ENCODE results near the gene SYMPK.
A peak's percentile ranks its signal among the peaks of the same experiment; 100 is the strongest.

SYMPK gene

GRCh38 chr19:45781214-45782161 lies 81.5 kb downstream of the SYMPK start:
- peak; percentile 47 for DNase-seq (ENCODE audit: low spot score)

DNA sequence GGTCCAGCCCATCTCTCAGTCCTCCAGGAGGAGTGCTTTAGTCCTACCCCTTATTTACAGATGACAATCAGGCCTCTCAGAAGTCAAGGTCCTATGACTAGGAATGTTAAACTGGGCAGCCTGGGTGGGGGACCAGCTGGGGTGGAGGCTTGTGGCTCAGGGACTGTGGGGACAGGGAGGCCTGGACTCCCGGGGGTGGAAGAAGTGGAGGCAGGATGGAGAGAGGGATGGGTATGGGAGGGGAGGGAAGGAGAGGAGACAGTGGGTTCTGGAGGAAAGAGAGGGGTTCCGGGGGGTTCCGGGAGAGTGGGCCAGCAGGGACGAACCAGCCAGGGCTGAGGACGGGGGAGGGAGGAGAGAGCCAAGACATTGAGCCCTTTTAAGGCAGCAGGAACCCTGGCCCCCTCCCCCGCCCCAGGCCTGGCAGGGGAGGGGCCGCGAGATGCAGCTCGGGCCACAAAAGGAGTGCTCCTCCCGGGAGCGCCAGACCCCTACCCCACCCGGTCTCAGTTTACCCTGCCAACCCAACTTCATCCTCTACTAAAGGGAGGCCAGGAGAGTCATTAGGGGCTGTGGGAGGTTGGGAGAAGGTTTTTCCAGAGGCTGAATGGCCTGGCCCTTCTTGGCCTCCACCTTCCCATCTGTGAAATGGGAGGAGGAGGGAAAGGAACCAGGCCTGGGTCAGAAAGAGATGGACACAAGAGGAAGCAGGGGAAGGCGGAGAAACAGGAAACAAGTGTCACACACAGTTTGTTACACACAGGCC lies 82.3 kb downstream of the SYMPK start:
- no peak for DNase-seq (ENCODE audit: low spot score)

DNA sequence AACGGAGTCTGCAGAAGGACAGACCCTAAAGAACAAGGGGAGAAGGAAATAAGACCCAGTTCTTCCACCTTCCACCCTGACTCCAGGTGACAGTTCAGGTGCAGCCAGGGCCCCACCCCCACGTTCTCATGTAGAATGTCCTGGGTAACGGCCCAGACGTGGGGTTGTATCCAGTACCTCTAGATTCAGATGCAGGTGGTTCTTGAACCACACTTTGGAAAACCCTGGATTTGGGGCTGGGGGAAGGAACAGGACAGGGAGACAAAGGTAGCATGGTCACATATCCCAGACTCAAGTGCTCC lies 82.8 kb downstream of the SYMPK start:
- DNase-seq (ENCODE audit: low spot score), result no peak

GRCh38 chr19:45779231-45780145 lies 83.5 kb downstream of the SYMPK start:
- peak; percentile 78 for DNase-seq (ENCODE audit: low spot score)

GRCh38 chr19:45778010-45778661 lies 84.8 kb downstream of the SYMPK start:
- DNase-seq (ENCODE audit: low spot score), result no peak

GRCh38 chr19:45777395-45777961 lies 85.5 kb downstream of the SYMPK start:
- no peak for DNase-seq (ENCODE audit: low spot score)

GRCh38 chr19:45774765-45775164 lies 88.2 kb downstream of the SYMPK start:
- DNase-seq (ENCODE audit: low spot score), result peak; percentile 45

GRCh38 chr19:45773384-45773783 lies 89.6 kb downstream of the SYMPK start:
- DNase-seq (ENCODE audit: low spot score), result no peak

- DNase-seq (ENCODE audit: low spot score), result no peak
Observed at GRCh38 chr19:45772912-45773311, 90.0 kb downstream of the SYMPK start.

DNA sequence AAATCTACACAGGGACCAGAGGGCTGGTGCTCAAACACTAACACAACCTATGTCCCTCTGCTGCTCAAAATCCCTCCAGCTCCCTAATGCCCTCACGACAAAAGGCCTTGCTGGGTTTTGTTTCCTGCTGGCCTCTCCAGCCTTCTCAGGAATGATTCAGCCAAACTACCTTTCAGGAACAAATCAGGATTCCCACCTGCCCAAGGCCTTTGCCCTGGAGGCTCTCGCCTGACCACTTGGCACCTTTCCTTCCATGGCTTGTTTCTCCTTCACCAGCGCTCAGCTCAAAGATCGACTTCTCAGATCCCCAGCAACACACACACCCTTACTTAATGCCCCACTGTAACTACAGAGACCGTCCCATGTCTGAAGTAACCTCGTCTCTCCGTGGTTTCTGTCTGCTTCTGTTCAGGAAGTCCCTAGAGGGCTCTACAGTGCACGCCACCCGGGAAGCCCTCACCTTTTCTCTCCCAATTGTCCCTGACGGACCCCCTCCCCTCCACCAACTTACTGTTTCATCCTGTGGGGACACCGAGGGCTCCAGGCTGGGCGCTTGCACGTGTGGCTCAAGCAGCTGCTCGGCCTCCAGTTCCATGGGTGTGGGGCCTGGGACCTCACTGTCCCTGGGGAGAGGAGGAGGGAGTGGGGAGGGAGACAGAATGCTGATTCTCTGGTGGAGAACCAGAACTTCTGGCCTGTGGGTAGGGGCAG lies 90.7 kb downstream of the SYMPK start:
- DNase-seq (ENCODE audit: low spot score), result peak; percentile 38

GRCh38 chr19:45771311-45771933 lies 91.5 kb downstream of the SYMPK start:
- no peak for DNase-seq (ENCODE audit: low spot score)

- DNase-seq (ENCODE audit: low spot score), result peak; percentile 98
Observed at GRCh38 chr19:45770192-45771101, 92.5 kb downstream of the SYMPK start.

- DNase-seq (ENCODE audit: low spot score), result peak; percentile 48
Observed at GRCh38 chr19:45769821-45770191, 93.1 kb downstream of the SYMPK start.

DNA sequence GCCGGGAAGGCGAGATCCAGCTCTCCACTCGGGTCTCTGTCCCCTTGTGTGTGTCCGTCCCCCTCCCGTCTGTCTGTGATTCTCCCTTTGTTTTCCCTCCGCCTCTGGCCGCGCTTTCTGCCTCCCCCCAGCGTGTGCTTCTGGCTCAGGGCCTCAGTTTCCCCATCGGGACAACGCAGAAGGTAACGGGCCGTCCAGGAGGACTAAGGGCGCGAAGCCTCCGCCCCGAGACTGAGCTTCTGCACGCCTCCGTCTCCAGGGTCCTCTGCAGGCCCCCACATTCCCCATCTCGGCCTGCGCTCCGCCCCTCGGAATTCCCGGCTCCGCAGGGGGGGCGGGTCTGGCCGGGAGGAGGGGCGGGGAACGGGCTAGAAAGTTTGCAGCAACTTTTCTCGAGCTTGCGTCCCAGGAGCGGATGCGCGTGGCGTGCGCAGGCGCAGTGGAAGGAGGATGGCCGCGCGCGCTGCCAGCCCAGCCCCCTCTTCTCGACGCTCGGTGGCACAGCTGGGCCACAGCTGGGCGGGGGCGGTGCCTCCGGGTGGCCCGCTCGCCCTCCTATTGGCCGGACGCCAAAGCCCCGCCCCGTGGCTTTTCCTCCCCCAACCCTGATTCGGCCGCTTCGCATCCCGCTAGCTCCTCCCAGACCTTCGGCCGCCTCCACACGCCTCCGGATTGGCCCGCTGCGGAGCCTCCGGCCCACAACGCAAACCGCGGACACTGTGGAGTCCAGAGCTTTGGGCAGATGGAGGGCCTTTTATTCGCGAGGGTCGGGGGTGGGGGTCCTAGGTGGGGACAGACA lies 93.8 kb downstream of the SYMPK start, which contains the start of gene SIX5:
Gene SIX5 (minus strand): TSS at position 269 of the 799 bp plus-strand sequence. CDS start 408 bp downstream, outside the sequence.
- DNase-seq (ENCODE audit: low spot score), result peak; percentile 99

DNA sequence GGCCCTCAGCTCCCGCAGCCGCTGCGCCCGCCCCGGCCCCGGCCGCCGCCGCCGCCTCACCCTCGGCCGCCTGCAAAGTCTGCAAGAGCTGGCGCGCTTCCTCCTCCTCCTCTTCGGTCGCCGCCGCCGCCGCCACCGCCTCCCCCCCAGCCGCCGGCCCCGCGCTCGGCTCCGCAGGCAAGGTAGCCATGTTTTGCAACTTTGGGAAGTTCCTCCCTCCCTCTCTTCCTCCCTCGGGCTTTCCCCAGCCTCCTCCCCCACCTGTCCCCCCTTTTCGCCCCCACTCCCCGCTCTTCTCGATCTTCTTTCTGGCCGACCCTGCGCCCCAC lies 94.3 kb downstream of the SYMPK start:
- DNase-seq (ENCODE audit: low spot score), result peak; percentile 58

GRCh38 chr19:45767881-45768654 lies 94.9 kb downstream of the SYMPK start:
- DNase-seq (ENCODE audit: low spot score), result peak; percentile 74

GRCh38 chr19:45767410-45767880 lies 95.5 kb downstream of the SYMPK start:
- DNase-seq (ENCODE audit: low spot score), result peak; percentile 68

Data from kidney tubule cell (primary cell).